ENCODE measurements around the gene TSC22D4. TPM values are rescaled to one million over a fixed set of nuclear protein-coding genes. Genes with fewer than 3 reads are reported as not detected.

The TSC22D4 gene
- total and polyA plus RNA-seq, 9 of the 15 experiments (the other 6 are each of a cell fraction or from before 2014, with no cell fraction given) = 0.37 to 107 (median 28.7) TPM

DNA sequence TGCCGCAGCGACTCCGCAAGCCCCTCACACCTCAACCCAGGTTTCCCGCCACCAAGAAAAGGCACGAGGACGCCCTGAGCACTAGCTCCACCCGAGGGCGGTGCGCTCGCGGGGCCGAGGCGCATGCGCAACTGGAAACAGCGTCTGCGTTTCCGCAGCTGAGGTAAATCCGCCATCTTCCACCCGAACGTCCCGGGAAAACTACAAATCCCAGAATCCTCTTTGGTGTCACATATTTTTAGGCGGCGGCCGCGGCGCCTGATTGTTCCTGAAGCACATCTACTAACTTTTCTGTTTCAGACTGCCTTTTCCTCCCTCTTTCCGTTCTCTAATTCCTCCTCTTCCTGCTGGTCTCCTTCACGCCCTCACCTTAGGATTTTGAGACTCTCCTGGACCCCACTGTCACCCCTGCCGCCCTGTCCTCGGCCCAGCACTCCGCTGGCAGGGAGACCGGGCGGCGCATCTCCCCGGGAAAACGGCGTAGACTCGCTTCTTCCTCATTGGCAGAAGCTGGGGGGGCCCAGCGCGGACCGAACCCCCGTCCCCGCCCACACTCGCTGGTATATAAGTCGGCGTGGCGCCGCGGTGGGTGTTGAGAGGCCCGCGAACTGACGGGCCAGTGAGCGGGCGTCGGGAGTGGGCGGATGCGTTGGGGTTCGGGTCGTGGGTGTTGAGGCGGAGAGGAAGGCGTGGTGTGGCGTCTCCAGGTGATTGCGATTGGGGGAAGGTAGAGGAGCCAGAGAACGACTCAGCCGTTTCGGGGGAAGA lies 50.6 kb downstream of the TSC22D4 start, which contains the start of gene ZCWPW1 (continued):
- TF ChIP-seq ZNF584 (CRISPR knock-in tag; IDR thresholded peaks at IDR 0.05; ENCODE audit: low read depth) (peak; percentile 24; the same call in 1 of the 2 replicates), BCOR (IDR thresholded peaks at IDR 0.05) (peak; percentile 85), NCOA1 (IDR thresholded peaks at IDR 0.05; ENCODE audit: low read depth) (peak; percentile 62), MTA3 (IDR thresholded peaks at IDR 0.05; ENCODE audit: borderline replicate concordance) (peak; percentile 99), ERF (CRISPR knock-in tag; IDR thresholded peaks at IDR 0.05) (peak; percentile 90), VEZF1 (CRISPR knock-in tag; IDR thresholded peaks at IDR 0.05) (no peak), MTF1 (CRISPR knock-in tag; IDR thresholded peaks at IDR 0.05; ENCODE audit: borderline replicate concordance) (no peak), FUS (optimal IDR thresholded peaks at IDR 0.05; ENCODE audit: low read depth, low read length) (no peak), TRIM28 (IDR thresholded peaks at IDR 0.05) (no peak), SAFB (IDR thresholded peaks at IDR 0.05; ENCODE audit: borderline replicate concordance, low read depth, low read length) (peak; percentile 73; the same call in 1 of the 2 replicates), ARID4B (CRISPR knock-in tag; IDR thresholded peaks at IDR 0.05) (peak; percentile 72; the same call in 1 of the 2 replicates), HNRNPL (IDR thresholded peaks at IDR 0.05; ENCODE audit: low read depth, low read length) (peak; percentile 95), ZC3H11A (IDR thresholded peaks at IDR 0.05; ENCODE audit: low read depth, low read length) (no peak; the same call in 1 of the 2 replicates), CXXC5 (CRISPR knock-in tag; IDR thresholded peaks at IDR 0.05) (peak; percentile 79), NUFIP1 (IDR thresholded peaks at IDR 0.05; ENCODE audit: partially characterized antibody) (peak; percentile 69), STAT5A (IDR thresholded peaks at IDR 0.05; ENCODE audit: borderline replicate concordance, low read length) (no peak; the same call in 1 of the 2 replicates)
- TF ChIP-seq, protein P1, sequence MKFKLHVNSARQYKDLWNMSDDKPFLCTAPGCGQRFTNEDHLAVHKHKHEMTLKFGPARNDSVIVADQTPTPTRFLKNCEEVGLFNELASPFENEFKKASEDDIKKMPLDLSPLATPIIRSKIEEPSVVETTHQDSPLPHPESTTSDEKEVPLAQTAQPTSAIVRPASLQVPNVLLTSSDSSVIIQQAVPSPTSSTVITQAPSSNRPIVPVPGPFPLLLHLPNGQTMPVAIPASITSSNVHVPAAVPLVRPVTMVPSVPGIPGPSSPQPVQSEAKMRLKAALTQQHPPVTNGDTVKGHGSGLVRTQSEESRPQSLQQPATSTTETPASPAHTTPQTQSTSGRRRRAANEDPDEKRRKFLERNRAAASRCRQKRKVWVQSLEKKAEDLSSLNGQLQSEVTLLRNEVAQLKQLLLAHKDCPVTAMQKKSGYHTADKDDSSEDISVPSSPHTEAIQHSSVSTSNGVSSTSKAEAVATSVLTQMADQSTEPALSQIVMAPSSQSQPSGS (CRISPR knock-in tag; IDR thresholded peaks at IDR 0.05) = no peak

All from K562 (cell line).